ENCODE measurements around the gene GALNT2. TPM values are rescaled to one million over a fixed set of nuclear protein-coding genes. Genes with fewer than 3 reads are reported as not detected.

GALNT2 gene
- total and polyA plus RNA-seq, 2 experiments from 2014 or later, result 17.8 to 48.3 TPM

DNA sequence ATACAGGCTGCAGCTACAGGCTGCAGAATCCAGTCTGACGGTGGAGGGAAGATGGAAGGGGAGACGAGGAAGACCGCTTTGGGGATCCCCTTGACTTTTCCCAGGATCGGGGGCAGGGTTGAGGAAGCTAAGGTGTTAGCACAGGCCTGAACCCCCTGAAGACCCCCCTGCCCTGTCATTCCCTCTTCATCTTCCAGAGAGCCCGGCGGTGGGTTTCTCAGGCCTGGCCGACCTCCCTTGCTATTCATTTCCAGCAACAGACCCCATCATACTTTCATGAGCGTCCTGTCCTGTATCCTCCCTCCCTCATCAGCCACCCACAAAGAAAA lies 247.1 kb downstream of the GALNT2 start (continued):
- TF ChIP-seq JUNB (IDR thresholded peaks at IDR 0.05; ENCODE audit: unreplicated experiment), result no peak
- no peak for TF ChIP-seq ZNF114 (CRISPR knock-in tag; IDR thresholded peaks at IDR 0.05)
- no peak for TF ChIP-seq CREB1 (CRISPR knock-in tag; IDR thresholded peaks at IDR 0.05; ENCODE audit: low read depth)
- no peak for TF ChIP-seq POLR2AphosphoS5 (IDR thresholded peaks at IDR 0.05; ENCODE audit: low read depth)
- TF ChIP-seq, protein P1, sequence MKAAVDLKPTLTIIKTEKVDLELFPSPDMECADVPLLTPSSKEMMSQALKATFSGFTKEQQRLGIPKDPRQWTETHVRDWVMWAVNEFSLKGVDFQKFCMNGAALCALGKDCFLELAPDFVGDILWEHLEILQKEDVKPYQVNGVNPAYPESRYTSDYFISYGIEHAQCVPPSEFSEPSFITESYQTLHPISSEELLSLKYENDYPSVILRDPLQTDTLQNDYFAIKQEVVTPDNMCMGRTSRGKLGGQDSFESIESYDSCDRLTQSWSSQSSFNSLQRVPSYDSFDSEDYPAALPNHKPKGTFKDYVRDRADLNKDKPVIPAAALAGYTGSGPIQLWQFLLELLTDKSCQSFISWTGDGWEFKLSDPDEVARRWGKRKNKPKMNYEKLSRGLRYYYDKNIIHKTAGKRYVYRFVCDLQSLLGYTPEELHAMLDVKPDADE (IDR thresholded peaks at IDR 0.05), result no peak

DNA sequence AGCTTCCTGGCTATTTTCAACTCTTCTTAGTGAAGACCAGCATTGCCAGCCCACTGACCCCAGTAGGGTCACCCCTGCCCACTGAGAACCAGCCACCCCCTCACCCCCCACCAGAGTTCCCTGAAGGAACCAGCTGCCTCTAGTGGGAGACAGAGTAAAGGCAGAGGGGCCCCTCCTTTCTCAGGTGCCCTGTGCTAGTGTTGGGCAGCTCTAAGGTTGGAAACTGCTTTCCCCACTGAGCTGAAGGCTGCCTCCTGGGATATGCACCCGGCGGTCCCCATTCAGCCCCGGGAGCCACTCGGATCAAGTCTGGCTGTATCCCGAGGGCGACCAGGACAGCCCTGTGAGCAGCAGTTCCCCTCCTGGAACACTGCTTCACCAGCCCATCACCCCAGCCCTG lies 248.1 kb downstream of the GALNT2 start:
- Histone ChIP-seq H3F3A (replicated peaks; ENCODE audit: low read depth) (no peaks in the 10 kb centered on the region), H3K9me2 (ENCODE audit: insufficient read depth) (no peaks in the 10 kb centered on the region), H3K79me2 (replicated peaks; ENCODE audit: insufficient read depth) (no peaks in the 10 kb centered on the region), H2AFZ (no peak overlapping the region), H3K4me1 (ENCODE audit: insufficient read depth) (no peaks in the 10 kb centered on the region), H3K27me3 (ENCODE audit: insufficient read depth) (no peaks in the 10 kb centered on the region), H4K20me1 (replicated peaks; ENCODE audit: insufficient read depth) (no peaks in the 10 kb centered on the region), H3K4me3 (no peak overlapping the region), H3K4me2 (no peak overlapping the region), H3K36me3 (ENCODE audit: insufficient read depth) (no peaks in the 10 kb centered on the region), H3K27ac (ENCODE audit: low read depth) (no peak overlapping the region)
- peaks cover 4% of the 10 kb centered on the region; the same call in 1 of the 3 replicates for H3K4me1 Mint-ChIP-seq
- H3K27me3 Mint-ChIP-seq (ENCODE audit: insufficient read depth, low read depth, poor library complexity), result peaks cover 7% of the 10 kb centered on the region
- H3K27ac Mint-ChIP-seq, result no peak overlapping the region
- TF ChIP-seq, protein P2, sequence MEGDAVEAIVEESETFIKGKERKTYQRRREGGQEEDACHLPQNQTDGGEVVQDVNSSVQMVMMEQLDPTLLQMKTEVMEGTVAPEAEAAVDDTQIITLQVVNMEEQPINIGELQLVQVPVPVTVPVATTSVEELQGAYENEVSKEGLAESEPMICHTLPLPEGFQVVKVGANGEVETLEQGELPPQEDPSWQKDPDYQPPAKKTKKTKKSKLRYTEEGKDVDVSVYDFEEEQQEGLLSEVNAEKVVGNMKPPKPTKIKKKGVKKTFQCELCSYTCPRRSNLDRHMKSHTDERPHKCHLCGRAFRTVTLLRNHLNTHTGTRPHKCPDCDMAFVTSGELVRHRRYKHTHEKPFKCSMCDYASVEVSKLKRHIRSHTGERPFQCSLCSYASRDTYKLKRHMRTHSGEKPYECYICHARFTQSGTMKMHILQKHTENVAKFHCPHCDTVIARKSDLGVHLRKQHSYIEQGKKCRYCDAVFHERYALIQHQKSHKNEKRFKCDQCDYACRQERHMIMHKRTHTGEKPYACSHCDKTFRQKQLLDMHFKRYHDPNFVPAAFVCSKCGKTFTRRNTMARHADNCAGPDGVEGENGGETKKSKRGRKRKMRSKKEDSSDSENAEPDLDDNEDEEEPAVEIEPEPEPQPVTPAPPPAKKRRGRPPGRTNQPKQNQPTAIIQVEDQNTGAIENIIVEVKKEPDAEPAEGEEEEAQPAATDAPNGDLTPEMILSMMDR (conservative IDR thresholded peaks at IDR 0.05; ENCODE audit: low read depth in 2 of 2), result peak in 1 of 2 experiments; percentile 27; a peak in 1 of 4 replicates
- TF ChIP-seq, protein P3, sequence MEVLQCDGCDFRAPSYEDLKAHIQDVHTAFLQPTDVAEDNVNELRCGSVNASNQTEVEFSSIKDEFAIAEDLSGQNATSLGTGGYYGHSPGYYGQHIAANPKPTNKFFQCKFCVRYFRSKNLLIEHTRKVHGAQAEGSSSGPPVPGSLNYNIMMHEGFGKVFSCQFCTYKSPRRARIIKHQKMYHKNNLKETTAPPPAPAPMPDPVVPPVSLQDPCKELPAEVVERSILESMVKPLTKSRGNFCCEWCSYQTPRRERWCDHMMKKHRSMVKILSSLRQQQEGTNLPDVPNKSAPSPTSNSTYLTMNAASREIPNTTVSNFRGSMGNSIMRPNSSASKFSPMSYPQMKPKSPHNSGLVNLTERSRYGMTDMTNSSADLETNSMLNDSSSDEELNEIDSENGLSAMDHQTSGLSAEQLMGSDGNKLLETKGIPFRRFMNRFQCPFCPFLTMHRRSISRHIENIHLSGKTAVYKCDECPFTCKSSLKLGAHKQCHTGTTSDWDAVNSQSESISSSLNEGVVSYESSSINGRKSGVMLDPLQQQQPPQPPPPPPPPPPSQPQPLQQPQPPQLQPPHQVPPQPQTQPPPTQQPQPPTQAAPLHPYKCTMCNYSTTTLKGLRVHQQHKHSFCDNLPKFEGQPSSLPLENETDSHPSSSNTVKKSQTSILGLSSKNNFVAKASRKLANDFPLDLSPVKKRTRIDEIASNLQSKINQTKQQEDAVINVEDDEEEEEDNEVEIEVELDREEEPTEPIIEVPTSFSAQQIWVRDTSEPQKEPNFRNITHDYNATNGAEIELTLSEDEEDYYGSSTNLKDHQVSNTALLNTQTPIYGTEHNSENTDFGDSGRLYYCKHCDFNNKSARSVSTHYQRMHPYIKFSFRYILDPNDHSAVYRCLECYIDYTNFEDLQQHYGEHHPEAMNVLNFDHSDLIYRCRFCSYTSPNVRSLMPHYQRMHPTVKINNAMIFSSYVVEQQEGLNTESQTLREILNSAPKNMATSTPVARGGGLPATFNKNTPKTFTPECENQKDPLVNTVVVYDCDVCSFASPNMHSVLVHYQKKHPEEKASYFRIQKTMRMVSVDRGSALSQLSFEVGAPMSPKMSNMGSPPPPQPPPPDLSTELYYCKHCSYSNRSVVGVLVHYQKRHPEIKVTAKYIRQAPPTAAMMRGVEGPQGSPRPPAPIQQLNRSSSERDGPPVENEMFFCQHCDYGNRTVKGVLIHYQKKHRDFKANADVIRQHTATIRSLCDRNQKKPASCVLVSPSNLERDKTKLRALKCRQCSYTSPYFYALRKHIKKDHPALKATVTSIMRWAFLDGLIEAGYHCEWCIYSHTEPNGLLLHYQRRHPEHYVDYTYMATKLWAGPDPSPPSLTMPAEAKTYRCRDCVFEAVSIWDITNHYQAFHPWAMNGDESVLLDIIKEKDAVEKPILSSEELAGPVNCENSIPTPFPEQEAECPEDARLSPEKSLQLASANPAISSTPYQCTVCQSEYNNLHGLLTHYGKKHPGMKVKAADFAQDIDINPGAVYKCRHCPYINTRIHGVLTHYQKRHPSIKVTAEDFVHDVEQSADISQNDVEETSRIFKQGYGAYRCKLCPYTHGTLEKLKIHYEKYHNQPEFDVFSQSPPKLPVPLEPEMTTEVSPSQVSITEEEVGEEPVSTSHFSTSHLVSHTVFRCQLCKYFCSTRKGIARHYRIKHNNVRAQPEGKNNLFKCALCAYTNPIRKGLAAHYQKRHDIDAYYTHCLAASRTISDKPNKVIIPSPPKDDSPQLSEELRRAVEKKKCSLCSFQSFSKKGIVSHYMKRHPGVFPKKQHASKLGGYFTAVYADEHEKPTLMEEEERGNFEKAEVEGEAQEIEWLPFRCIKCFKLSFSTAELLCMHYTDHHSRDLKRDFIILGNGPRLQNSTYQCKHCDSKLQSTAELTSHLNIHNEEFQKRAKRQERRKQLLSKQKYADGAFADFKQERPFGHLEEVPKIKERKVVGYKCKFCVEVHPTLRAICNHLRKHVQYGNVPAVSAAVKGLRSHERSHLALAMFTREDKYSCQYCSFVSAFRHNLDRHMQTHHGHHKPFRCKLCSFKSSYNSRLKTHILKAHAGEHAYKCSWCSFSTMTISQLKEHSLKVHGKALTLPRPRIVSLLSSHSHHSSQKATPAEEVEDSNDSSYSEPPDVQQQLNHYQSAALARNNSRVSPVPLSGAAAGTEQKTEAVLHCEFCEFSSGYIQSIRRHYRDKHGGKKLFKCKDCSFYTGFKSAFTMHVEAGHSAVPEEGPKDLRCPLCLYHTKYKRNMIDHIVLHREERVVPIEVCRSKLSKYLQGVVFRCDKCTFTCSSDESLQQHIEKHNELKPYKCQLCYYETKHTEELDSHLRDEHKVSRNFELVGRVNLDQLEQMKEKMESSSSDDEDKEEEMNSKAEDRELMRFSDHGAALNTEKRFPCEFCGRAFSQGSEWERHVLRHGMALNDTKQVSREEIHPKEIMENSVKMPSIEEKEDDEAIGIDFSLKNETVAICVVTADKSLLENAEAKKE (CRISPR knock-in tag; IDR thresholded peaks at IDR 0.05), result no peak
- H3K9me3 Mint-ChIP-seq, result no peaks in the 10 kb centered on the region; the same call in 2 of the 3 replicates
- DNase-seq (ENCODE audit: low spot score), result no peak
- peaks cover 2% of the 10 kb centered on the region; the same call in 1 of the 3 replicates for H3K36me3 Mint-ChIP-seq (ENCODE audit: low read depth)
- no peak overlapping the region for H3K4me3 Mint-ChIP-seq
- ATAC-seq, result no peak; the same call in 2 of the 3 replicates

Measured in GM23338 (cell line).